Globus pallidus (tissue), 1 donor: ENCODE data around the gene FUS.

Source experiments
- DNase-seq: peaks from one replicate; pipeline ENCODE4 v3.0.0-alpha.2; 2015; ENCODE audit warnings: low spot score

FUS gene

DNA sequence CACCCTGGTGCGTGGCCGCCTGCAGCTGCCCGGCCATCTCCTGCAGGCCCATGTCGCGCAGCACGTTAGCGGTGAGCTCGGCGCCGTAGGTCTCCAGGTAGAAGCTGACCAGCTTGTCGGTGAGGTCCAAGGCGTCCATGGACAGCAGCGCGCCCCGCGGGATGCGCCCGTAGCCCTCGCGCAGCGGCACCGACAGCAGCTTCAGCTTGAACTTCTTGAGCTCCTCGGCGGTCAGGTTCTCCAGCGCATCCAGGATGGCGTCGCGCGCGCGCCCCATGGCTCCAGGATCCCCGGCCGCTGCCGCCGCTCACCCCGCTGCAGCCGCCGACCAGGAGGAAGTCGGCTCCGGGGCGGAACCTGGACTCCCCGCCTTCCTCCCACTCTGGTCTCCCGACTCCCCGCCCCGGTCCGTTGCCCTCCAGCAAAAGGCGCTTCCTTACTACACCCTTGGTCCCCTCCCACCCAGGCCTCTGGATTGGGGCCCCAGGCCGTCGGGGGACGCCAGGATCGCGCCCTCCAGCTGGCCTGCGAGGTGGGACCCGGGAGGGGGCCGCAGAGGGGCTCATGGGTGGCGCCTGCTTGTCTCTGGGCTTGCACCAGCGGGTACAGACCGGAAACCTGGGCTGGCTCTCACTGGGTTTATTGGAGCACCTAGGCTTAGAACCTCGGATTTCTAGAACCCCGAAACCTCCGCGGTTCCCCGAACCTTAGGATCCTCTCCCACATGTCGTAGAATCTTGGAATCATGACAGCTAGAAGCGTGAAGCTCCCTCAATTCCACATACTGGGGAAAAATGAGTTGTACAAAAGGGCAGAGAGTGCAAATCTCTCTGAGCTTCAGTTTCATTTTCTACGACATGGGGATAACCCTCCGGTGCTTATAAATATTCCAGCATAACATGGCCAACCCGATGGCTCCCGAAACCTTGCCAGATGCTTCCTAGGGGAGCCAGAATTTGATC is 22.8 kb downstream of the FUS start, which contains the start of gene PYCARD:
Gene PYCARD (minus strand): TSS at position 347 of the 962 bp plus-strand sequence. CDS start 70 bp downstream, at position 277.
- DNase-seq = no peak

DNA sequence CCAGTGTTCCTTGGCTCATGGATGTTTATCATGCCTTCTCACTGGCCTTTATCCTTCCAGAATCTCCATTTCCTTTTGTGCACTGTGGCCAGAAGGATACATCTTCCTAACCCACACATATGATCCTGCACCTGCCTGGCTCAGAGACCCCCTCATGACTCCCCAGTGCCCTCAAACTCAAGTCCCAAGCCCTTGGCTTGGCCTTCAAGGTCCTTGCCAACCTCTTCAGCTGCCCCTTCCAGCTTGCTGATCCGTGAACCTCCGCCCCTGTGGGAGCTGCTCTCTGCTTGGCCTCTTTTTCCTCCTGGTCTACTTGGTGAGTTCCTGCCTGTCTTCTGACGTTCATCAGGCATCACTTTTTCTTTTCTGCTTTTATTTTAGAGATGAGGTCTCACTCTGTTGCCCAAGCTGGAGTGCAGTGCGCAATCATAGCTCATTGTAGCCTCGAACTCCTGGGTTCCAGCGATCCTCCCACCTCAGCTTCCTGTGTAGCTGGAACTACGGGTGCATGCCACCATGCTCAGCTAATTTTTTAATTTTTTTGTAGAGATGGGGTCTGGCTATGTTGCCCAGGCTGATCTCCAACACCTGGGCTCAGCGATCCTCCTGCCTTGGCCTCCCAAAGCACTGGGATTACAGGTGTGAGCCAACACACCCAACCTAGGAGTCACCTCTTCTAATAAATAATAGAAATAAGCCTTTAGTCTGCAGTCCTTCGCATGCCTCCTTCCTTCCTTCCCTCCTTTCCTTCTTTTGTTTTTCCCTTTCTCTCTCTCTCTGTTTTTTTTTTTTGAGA is 25.1 kb downstream of the FUS start:
- no peak for DNase-seq

DNA sequence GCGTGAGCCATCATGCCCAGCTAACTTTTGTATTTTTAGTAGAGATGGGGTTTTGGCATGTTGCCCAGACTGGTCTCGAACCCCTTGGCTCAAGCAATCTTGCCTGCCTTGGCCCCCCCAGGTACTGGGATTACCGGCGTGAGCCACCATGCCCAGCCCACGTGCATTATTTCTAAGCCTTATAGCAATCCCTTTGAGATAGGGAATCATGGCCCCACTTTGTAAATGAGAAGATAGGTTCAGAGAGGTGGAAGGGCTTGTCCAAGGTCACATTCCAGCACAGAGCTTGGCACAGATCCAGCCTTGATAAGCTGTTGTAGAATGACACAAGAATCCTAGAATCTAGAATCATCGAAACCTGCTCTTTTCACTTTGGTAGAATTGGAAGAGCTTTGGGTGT is 26.8 kb downstream of the FUS start:
- DNase-seq = no peak

DNA sequence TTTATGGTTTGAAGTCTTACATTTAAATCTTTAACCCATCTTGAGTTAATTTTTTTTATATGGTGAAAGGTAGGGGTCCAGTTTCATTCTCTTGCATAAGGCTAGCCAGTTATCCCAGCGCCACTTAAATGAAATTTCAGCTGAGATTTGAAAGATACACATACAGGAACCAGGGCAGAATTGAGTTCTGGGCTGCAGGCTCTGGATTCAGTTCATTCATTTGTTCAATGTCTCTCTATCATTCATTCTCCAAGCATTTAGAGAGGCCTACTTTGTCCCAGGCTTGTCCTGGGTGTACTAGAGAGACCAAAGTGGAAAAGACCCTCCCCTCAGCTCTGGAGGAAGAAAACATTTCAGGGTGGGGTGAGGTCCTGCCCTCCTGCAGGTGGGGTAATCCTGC is 33.4 kb downstream of the FUS start:
- DNase-seq = no peak

DNA sequence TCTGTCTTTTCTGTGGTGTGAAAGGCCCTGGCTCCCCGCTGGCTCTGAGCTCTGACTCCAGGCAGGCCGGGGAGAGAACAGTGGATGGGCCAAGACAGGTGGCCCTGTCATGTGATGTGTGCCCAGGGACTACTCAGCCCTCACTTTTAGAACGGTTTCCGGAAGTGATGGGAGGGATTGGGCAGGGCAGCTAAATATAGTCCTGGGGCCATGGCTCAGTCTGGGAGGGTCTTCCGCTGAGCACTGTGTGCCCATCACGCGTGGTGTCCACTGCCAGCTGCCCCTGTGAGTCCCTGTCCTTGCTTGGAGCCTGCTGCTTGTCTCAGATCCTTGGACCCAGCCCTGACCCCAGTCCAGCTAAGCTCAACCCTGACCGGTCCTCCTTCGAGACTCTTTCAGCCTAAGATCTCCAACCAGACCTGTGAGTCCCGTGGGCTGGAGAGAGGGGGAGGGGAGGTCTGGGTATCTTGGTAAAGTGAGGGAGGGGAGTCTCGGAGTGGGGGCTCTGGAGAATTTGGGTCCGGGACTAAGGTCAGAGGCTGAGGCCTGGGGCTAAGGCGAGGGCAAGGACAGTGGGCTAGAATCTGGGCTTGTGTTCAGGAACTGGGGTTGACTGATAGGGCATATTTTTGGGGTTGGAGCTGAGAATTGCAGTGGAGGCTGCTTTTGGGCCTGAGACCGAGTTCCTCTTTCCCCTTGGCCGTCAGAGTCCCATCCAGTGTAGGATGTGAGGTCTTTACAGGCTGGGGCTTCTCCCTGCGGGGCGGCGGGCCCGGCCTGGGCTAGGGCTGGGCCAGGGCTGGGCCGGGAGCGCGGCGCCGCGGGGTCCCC is 34.2 kb downstream of the FUS start, which contains the start of gene TRIM72:
Gene TRIM72 (plus strand): TSS at position 243 of the 831 bp plus-strand sequence. CDS start 620 bp downstream, outside the sequence.
- DNase-seq = no peak

DNA sequence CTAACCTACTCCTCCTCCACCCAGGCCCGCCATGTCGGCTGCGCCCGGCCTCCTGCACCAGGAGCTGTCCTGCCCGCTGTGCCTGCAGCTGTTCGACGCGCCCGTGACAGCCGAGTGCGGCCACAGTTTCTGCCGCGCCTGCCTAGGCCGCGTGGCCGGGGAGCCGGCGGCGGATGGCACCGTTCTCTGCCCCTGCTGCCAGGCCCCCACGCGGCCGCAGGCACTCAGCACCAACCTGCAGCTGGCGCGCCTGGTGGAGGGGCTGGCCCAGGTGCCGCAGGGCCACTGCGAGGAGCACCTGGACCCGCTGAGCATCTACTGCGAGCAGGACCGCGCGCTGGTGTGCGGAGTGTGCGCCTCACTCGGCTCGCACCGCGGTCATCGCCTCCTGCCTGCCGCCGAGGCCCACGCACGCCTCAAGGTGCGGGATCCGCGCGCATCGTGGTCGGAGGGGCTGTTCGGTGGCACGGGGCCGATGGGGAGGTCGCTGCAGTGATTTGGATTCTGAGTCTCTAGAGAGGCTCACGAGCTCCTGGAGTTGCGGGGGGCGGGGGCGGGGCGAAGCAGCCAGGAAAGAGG is 34.9 kb downstream of the FUS start:
- DNase-seq = no peak

DNA sequence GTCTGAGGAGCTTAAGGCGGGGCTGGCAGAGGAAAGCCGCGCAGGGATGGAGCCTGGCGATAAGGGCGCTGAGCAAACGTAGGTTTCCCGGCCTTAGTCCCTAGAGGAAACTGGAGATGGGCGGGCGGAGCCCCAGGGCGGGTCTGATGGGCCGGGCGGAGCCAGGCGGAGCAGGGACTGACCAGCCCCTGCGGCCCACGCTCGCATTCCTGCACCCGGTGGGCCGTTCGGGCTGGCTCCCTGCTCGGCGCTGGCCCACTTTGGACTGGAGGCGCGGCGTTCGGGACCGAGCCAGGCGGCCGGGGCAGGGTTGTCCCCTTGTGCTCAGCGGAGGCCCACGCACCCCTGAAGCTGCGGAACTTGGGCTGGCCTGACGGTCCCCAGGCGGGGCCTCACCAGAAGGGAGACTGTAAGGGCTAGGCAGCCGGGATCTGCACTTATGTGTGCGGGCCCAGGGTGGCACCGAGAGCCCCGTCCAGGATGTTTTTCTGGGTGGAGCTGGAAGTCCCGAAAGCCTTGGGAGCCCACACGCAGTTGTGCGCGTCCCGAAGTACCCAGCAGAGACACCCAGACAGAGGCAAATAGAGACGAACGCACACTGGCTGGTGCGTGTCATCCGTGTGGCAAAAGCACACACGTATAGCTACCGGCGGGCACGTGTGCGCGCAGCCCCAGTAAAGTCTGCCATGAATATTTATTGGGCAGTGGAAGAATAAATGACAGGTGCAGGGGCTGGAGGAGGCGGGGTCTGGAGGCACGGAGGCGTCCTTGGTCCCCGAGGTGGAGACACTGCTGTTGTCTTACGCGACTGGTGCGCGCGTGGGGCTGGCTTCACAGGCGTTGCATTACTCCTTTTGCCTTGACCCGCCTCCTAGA is 35.6 kb downstream of the FUS start:
- no peak for DNase-seq

DNA sequence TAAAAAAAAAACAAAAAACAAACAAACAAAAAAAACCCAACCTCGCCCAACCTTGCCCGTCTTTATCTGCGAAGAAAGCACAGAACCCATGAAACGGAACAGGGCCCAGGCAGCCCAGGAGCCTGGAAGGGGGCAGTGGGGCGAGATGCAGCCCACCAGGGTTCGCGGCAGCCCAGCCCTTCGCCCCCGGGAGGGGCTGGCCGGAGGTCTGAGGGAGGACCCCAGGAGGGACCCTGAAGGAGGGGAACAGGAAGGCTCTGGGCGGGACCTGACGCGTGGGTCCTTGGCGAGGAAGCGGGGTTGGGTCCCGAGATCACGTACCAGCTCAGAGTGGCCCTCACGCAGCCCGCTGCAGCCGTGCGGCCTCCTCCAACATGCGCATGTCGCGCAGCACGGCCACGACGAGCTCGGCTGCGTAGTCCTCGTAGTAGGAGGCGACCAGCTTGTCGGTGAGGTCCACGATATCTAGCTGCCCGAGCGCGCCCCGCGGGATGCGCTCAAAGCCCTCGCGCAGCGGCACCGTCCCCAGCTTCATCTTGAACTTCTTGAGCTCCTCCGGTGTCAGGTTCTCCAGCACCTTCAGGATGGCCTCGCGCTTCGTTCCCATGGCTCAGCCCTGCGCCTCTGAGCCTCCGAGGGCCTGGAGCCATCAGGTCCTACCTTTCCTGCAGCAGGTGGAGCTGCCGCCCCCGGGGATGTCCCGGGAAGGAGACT is 36.6 kb downstream of the FUS start, which contains the start of gene PYDC1:
Gene PYDC1 (minus strand): TSS at position 714 of the 714 bp plus-strand sequence. CDS start 107 bp downstream, at position 607.
- DNase-seq = no peak

DNA sequence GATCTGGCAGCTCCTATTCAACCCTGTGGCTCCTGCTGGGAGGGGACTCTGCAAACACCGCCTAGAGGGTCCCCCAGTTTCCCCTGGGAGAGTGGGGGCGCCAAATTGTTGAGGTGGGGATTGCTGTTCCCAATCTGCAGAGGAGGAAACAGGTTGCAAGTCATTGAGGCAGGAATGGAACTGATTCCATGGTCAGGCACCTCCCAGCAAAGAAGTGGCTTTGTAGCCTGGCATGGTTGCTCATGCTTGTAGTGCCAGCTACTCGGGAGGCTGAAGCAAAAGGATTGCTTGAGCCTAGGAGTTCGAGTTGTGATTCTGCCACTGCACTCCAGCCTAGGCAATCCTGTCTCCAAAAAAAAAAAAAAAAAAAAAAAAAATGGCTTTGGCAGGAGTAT is 37.2 kb downstream of the FUS start:
- no peak for DNase-seq

DNA sequence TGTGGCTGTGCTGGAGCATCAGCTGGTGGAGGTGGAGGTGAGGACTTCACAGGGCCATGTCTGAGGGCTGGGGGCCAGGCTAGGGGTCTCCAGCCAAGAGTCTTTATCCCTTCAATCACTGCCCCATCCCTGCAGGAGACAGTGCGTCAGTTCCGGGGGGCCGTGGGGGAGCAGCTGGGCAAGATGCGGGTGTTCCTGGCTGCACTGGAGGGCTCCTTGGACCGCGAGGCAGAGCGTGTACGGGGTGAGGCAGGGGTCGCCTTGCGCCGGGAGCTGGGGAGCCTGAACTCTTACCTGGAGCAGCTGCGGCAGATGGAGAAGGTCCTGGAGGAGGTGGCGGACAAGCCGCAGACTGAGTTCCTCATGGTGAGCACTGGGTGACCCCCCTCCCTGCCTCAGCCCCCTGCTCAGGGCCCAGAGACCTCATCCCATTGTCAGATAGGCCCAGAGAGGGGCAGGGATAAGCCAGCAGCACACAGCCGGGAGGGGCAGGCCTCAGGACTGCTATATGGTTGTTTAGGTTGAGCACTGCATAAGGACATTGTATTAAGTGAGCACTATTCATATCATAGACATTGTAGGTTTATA is 39.3 kb downstream of the FUS start:
- DNase-seq = no peak

DNA sequence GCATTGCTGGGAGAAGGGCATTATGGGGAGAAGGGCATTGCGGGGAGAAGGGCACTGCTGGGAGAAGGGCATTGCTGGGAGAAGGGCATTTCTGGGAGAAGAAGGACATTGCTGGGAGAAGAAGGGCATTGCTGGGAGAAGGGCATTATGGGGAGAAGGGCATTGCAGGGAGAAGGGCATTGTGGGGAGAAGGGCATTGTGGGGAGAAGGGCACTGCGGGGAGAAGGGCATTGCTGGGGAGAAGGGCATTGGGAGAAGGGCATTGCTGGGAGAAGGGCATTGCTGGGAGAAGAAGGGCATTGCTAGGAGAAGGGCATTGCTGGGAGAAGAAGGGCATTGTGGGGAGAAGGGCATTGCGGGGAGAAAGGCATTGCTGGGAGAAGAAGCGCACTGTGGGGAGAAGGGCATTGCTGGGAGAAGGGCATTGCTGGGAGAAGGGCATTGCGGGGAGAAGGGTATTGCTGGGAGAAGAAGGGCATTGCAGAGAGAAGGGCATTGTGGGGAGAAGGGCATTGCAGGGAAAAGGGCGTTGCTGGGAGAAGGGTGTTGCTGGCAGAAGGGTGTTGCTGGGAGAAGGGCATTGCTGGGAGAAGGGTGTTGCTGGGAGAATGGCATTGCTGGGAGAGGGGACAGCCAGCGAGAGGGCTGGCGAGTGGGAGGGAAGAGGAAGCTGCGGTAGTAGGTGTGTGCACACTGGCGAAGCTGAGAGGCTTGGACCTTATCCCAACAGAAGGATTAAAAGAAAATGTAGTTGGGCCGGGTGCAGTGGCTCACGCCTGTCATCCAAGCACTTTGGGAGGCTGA is 41.6 kb downstream of the FUS start:
- no peak for DNase-seq

DNA sequence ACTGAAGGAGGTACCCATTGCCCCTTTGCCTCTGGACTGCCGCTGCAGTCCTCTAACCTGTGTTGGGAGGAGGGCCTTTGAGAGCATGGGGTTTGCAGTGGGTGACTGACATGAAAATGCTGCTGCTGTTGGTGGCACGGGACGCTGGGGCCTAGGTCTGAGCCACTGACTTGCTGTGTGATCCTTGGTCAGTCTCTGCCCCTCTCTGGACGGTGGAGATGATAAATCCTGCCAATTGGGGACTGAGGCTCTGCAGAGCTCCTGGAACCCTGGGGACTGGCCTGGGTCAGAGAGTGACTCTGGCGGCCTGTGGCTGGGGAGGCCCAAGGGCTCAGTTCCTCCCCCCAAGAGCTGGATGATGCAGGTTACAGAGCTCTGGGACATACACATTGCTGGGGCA is 43.1 kb downstream of the FUS start:
- no peak for DNase-seq

DNA sequence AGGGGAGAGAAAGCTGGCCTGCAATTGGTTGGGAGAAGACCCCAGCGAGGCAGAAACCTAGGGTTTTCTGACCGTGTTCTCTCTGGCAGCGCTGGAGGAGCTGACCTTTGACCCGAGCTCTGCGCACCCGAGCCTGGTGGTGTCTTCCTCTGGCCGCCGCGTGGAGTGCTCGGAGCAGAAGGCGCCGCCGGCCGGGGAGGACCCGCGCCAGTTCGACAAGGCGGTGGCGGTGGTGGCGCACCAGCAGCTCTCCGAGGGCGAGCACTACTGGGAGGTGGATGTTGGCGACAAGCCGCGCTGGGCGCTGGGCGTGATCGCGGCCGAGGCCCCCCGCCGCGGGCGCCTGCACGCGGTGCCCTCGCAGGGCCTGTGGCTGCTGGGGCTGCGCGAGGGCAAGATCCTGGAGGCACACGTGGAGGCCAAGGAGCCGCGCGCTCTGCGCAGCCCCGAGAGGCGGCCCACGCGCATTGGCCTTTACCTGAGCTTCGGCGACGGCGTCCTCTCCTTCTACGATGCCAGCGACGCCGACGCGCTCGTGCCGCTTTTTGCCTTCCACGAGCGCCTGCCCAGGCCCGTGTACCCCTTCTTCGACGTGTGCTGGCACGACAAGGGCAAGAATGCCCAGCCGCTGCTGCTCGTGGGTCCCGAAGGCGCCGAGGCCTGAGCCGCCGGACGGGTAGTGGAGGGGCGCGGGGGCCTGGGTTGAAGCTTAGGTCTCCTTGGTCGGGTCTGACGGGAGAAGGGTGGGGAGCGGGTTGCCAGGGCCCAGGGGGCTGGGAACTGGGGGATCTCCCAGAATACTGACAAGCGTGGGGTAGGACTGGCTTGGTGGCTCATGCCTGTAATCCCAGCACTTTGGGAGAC is 44.4 kb downstream of the FUS start:
- no peak for DNase-seq

DNA sequence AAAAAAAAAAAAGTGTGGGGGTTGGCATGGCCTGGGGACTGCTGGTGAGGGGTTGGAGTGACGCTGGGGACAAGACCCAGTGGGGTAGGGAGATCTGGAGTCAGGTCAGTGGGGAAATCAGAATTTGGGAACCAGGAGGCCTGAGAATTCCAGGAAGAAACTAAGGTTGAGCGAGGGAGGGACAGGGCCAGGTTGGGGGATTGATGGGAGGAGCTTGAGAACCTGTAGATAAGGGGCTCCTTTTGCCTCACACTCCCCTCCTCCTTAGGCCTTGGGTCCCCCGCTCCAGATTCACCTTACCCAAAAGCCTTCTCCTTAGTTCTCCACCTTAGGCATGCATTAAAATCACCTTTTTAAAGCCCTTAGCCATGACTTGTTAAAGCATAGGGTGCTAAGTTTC is 45.3 kb downstream of the FUS start:
- no peak for DNase-seq

DNA sequence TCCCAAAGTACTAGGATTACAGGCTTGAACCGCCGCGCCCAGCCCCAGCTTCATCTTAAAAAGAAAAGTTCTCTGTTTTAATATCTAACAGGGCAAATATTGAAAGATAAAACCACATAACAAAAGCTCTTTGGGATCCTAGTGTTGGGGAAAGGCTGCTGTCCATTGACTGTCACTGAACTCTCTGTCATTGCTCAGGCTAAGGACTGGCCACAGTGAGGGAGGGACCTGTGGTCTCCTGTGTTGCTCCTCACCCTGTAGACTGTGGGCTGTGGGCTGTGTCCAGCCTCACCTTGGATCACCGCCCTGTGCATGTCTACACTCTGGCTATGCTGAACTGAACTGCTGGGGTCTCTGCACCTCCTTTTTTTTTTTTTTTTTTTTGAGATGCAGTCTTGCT is 48.3 kb downstream of the FUS start:
- DNase-seq = no peak

DNA sequence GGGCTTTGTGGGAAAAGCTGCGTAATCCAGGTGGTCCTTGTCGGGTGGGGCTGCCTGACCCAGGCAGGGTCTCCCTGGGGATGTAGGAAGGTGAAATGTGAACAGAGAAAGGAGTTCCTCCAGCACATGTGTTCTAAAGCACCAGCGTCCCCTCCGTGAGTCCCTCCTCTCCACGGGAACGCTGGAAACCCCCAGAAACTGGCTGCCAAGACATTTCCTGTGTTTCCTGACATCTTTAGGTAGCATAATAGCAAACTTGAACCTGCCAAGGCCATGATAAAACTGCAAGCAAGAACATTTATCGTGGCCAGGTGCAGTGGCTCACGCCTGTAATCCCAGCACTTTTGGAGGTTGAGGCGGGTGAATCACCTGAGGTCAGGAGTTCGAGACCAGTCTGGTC is 49.6 kb downstream of the FUS start:
- DNase-seq = no peak

DNA sequence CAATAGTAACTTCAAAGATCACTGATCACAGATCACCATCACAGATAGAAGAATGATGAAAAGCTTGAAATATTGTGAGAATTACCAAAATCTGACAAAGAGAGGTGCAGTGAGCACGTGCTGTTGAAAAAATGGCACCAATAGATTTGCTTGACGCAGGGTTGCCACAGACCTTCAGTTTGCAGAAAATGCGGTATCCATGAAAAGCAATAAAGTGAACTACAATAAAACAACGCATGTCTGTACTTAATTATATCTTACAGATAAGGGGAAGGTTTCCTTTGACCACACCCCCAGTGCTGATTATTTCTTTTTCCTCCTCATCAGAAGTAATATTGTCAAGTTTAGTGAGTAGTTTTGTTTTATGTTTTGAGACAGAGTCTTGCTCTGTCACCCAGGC is 58.1 kb downstream of the FUS start:
- no peak for DNase-seq
